Measurements from ENCODE around the gene TPMT. TPM values are rescaled to one million over a fixed set of nuclear protein-coding genes. Genes with fewer than 3 reads are reported as not detected.

The TPMT gene
- total RNA-seq, 1 donor from 2014 or later = 10.5 TPM

- Histone ChIP-seq H3K79me2 (ENCODE audit: insufficient read depth, low read length) (no peaks in the 10 kb centered on the region), H3K9me3 (ENCODE audit: insufficient read depth, low read depth, low read length) (no peaks in the 10 kb centered on the region), H3K4me2 (ENCODE audit: low read length) (peak overlapping the region; percentile 87), H3K36me3 (ENCODE audit: insufficient read depth, low read length) (no peaks in the 10 kb centered on the region), H3K4me3 (ENCODE audit: insufficient read depth, low read depth, low read length) (peak overlapping the region; percentile 55), H3K9ac (ENCODE audit: low read length) (no peak overlapping the region), H3K27me3 (ENCODE audit: insufficient read depth, low read length) (peaks cover 2% of the 10 kb centered on the region), H3K4me1 (ENCODE audit: insufficient read depth, low read length) (peaks cover 5% of the 10 kb centered on the region), H2AFZ (ENCODE audit: low read depth, low read length) (peak overlapping the region; percentile 98), H4K20me1 (ENCODE audit: insufficient read depth, low read length) (no peaks in the 10 kb centered on the region), H3K27ac (ENCODE audit: low read depth, low read length) (no peak overlapping the region)
- Mint-ChIP-seq H3K27me3 (ENCODE audit: low read depth, unreplicated experiment) (peaks cover 8% of the 10 kb centered on the region), H3K4me1 (ENCODE audit: low read depth, unreplicated experiment) (peaks cover 5% of the 10 kb centered on the region), H3K4me3 (ENCODE audit: unreplicated experiment) (peak overlapping the region; percentile 30), H3K9me3 (ENCODE audit: unreplicated experiment) (no peaks in the 10 kb centered on the region), H3K36me3 (ENCODE audit: low read depth, unreplicated experiment) (no peaks in the 10 kb centered on the region), H3K27ac (ENCODE audit: unreplicated experiment) (no peak overlapping the region)
- FAIRE-seq = no peak
- TF ChIP-seq EZH2 (IDR thresholded peaks at IDR 0.05; ENCODE audit: insufficient read depth, low read length) = no peak
- TF ChIP-seq CTCF (IDR thresholded peaks at IDR 0.05; ENCODE audit: insufficient read depth, low read depth, low read length) = no peak
- no peak for DNase-seq (ENCODE audit: low read depth)
These were observed 33.2 kb downstream of the TPMT start for GRCh38 chr6:18121580-18122127.

GRCh38 chr6:18119236-18119635, 35.6 kb downstream of the TPMT start:
- H3K9me3 ChIP-seq (ENCODE audit: insufficient read depth, low read depth, low read length) = no peaks in the 10 kb centered on the region
- no peaks in the 10 kb centered on the region for H4K20me1 ChIP-seq (ENCODE audit: insufficient read depth, low read length)
- Mint-ChIP-seq H3K36me3 (ENCODE audit: low read depth, unreplicated experiment) (no peaks in the 10 kb centered on the region), H3K4me3 (ENCODE audit: unreplicated experiment) (no peak overlapping the region), H3K27me3 (ENCODE audit: low read depth, unreplicated experiment) (peaks cover 8% of the 10 kb centered on the region), H3K4me1 (ENCODE audit: low read depth, unreplicated experiment) (peaks cover 2% of the 10 kb centered on the region), H3K9me3 (ENCODE audit: unreplicated experiment) (no peaks in the 10 kb centered on the region), H3K27ac (ENCODE audit: unreplicated experiment) (no peak overlapping the region)
- H3K4me3 ChIP-seq (ENCODE audit: insufficient read depth, low read depth, low read length) = no peak overlapping the region
- peaks cover 2% of the 10 kb centered on the region for H3K27me3 ChIP-seq (ENCODE audit: insufficient read depth, low read length)
- TF ChIP-seq CTCF (IDR thresholded peaks at IDR 0.05; ENCODE audit: insufficient read depth, low read depth, low read length) (no peak), EZH2 (IDR thresholded peaks at IDR 0.05; ENCODE audit: insufficient read depth, low read length) (no peak)
- H3K27ac ChIP-seq (ENCODE audit: low read depth, low read length) = no peak overlapping the region
- no peak overlapping the region for H2AFZ ChIP-seq (ENCODE audit: low read depth, low read length)
- no peak overlapping the region for H3K9ac ChIP-seq (ENCODE audit: low read length)
- peaks cover 5% of the 10 kb centered on the region for H3K4me1 ChIP-seq (ENCODE audit: insufficient read depth, low read length)
- H3K36me3 ChIP-seq (ENCODE audit: insufficient read depth, low read length) = no peaks in the 10 kb centered on the region
- H3K79me2 ChIP-seq (ENCODE audit: insufficient read depth, low read length) = no peaks in the 10 kb centered on the region
- H3K4me2 ChIP-seq (ENCODE audit: low read length) = no peak overlapping the region
- FAIRE-seq = no peak
- DNase-seq (ENCODE audit: low read depth) = no peak

GRCh38 chr6:18118330-18118729, 36.5 kb downstream of the TPMT start:
- Mint-ChIP-seq H3K27me3 (ENCODE audit: low read depth, unreplicated experiment) (peaks cover 8% of the 10 kb centered on the region), H3K4me1 (ENCODE audit: low read depth, unreplicated experiment) (peaks cover 2% of the 10 kb centered on the region), H3K27ac (ENCODE audit: unreplicated experiment) (no peak overlapping the region), H3K36me3 (ENCODE audit: low read depth, unreplicated experiment) (no peaks in the 10 kb centered on the region), H3K9me3 (ENCODE audit: unreplicated experiment) (no peaks in the 10 kb centered on the region), H3K4me3 (ENCODE audit: unreplicated experiment) (no peak overlapping the region)
- no peaks in the 10 kb centered on the region for H4K20me1 ChIP-seq (ENCODE audit: insufficient read depth, low read length)
- FAIRE-seq (no peak), DNase-seq (ENCODE audit: low read depth) (no peak)
- TF ChIP-seq EZH2 (IDR thresholded peaks at IDR 0.05; ENCODE audit: insufficient read depth, low read length) (no peak), CTCF (IDR thresholded peaks at IDR 0.05; ENCODE audit: insufficient read depth, low read depth, low read length) (no peak)
- H2AFZ ChIP-seq (ENCODE audit: low read depth, low read length) = no peak overlapping the region
- H3K27ac ChIP-seq (ENCODE audit: low read depth, low read length) = no peak overlapping the region
- no peaks in the 10 kb centered on the region for H3K9me3 ChIP-seq (ENCODE audit: insufficient read depth, low read depth, low read length)
- H3K36me3 ChIP-seq (ENCODE audit: insufficient read depth, low read length) = no peaks in the 10 kb centered on the region
- H3K4me2 ChIP-seq (ENCODE audit: low read length) = no peak overlapping the region
- peaks cover 5% of the 10 kb centered on the region for H3K4me1 ChIP-seq (ENCODE audit: insufficient read depth, low read length)
- H3K9ac ChIP-seq (ENCODE audit: low read length) = no peak overlapping the region
- H3K27me3 ChIP-seq (ENCODE audit: insufficient read depth, low read length) = peaks cover 2% of the 10 kb centered on the region
- no peaks in the 10 kb centered on the region for H3K79me2 ChIP-seq (ENCODE audit: insufficient read depth, low read length)
- H3K4me3 ChIP-seq (ENCODE audit: insufficient read depth, low read depth, low read length) = no peak overlapping the region
